ENCODE results near the gene HAT1.

Gene HAT1

DNA sequence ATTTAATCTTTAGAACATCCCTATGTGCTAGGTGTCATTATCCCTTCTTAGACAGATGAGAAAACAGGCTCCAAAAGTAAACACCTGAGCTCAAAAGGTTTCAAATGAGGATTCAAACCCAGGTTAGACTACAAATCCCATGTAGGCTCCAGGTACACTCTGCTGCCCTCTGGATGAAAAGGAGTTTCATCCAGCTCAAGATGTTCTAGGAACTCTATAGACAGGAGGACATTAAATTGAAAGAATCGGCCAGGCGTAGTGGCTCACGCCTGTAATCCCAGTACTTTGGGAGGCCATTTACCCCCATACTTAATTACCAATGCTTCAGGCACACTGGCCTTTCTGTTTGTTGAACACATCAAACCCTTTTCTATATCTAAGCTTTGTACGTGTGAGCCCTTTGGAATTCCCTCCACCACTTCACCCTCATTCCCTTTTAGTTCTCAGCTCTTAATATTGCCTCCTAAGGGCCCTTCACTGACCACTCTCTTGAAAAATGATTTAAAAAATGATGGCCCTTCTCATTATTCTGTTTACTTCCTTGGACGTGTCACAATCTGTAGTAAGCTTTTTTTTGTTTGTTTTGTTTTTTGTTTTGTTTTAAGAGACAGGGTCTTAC, 38.9 kb upstream of the HAT1 start:
- Histone ChIP-seq H3K9ac (ENCODE audit: low read length) (no peak overlapping the region), H3K27me3 (ENCODE audit: low read depth, low read length) (no peaks in the 10 kb centered on the region), H3K4me1 (ENCODE audit: low read length) (no peaks in the 10 kb centered on the region), H4K20me1 (ENCODE audit: insufficient read depth, low read length) (peaks cover 16% of the 10 kb centered on the region; the same call in 1 of the 2 replicates), H3K4me2 (ENCODE audit: low read length) (no peak overlapping the region), H3K36me3 (replicated peaks; ENCODE audit: low read depth, low read length) (peaks cover 8% of the 10 kb centered on the region), H3K9me3 (ENCODE audit: insufficient read depth, low read length) (no peaks in the 10 kb centered on the region), H3K4me3 (ENCODE audit: low read length) (no peak overlapping the region), H3K27ac (ENCODE audit: low read length) (no peak overlapping the region), H2AFZ (ENCODE audit: low read depth, low read length) (no peak overlapping the region), H3K79me2 (ENCODE audit: low read length) (peaks cover 20% of the 10 kb centered on the region)
- TF ChIP-seq EZH2phosphoT487 (IDR thresholded peaks at IDR 0.05; ENCODE audit: low read depth) = no peak
- no peak for TF ChIP-seq CTCF (IDR thresholded peaks at IDR 0.05; ENCODE audit: low read depth, low read length)

DNA sequence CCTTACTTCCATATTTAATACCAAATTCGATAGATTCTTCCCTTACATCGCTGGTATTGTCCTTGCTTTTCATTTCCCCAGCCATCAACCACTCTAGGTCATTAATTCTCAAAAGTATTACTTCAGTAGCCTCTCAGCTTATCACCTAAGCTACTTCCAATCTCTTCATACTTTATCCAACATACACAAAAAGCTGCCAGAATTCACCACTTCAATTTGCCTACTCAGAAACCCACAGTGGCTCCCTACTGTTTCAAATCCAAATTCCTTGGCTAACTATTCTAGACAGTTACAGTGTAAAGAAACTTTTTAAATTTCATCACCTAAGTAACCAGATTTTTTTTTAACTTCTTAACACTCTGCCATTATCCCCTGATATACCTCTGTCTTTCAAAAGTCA, 32.9 kb upstream of the HAT1 start:
- TF ChIP-seq EZH2phosphoT487 (IDR thresholded peaks at IDR 0.05; ENCODE audit: low read depth) (no peak), CTCF (IDR thresholded peaks at IDR 0.05; ENCODE audit: low read depth, low read length) (no peak)
- H3K4me1 ChIP-seq (ENCODE audit: low read length) = peaks cover 7% of the 10 kb centered on the region
- H3K79me2 ChIP-seq (ENCODE audit: low read length) = peaks cover 17% of the 10 kb centered on the region
- no peak overlapping the region for H3K4me3 ChIP-seq (ENCODE audit: low read length)
- H3K27ac ChIP-seq (ENCODE audit: low read length) = no peak overlapping the region
- H3K9me3 ChIP-seq (ENCODE audit: insufficient read depth, low read length) = no peaks in the 10 kb centered on the region
- no peaks in the 10 kb centered on the region for H4K20me1 ChIP-seq (ENCODE audit: insufficient read depth, low read length)
- no peaks in the 10 kb centered on the region for H3K27me3 ChIP-seq (ENCODE audit: low read depth, low read length)
- H3K9ac ChIP-seq (ENCODE audit: low read length) = no peak overlapping the region
- H3K36me3 ChIP-seq (replicated peaks; ENCODE audit: low read depth, low read length) = peaks cover 22% of the 10 kb centered on the region
- no peak overlapping the region for H2AFZ ChIP-seq (ENCODE audit: low read depth, low read length)
- H3K4me2 ChIP-seq (ENCODE audit: low read length) = no peak overlapping the region

DNA sequence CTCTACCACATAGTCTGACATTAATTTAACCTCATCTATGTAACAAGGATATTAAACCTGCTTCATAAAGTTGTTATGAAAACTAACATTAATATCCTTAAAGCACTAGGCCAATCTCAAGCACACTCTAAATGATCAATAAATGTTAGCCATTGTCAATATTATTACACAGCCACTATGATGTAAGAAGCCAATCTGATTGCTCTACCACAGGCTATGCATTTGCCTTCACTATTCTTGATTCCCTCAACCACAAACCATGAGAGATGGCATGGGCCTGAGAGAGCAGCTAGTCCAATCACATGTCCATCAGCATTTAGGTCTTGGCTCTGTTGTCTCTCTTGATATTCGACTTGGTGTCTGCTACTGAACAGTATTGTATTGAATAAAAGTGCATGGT, 32.5 kb upstream of the HAT1 start:
- Histone ChIP-seq H3K27me3 (ENCODE audit: low read depth, low read length) (no peaks in the 10 kb centered on the region), H4K20me1 (ENCODE audit: insufficient read depth, low read length) (no peaks in the 10 kb centered on the region), H3K9me3 (ENCODE audit: insufficient read depth, low read length) (no peaks in the 10 kb centered on the region), H3K9ac (ENCODE audit: low read length) (no peak overlapping the region), H3K36me3 (replicated peaks; ENCODE audit: low read depth, low read length) (peaks cover 22% of the 10 kb centered on the region), H2AFZ (ENCODE audit: low read depth, low read length) (no peak overlapping the region), H3K4me2 (ENCODE audit: low read length) (no peak overlapping the region), H3K79me2 (ENCODE audit: low read length) (peaks cover 17% of the 10 kb centered on the region), H3K4me1 (ENCODE audit: low read length) (peaks cover 11% of the 10 kb centered on the region), H3K4me3 (ENCODE audit: low read length) (no peak overlapping the region), H3K27ac (ENCODE audit: low read length) (no peak overlapping the region)
- TF ChIP-seq EZH2phosphoT487 (IDR thresholded peaks at IDR 0.05; ENCODE audit: low read depth) (no peak), CTCF (IDR thresholded peaks at IDR 0.05; ENCODE audit: low read depth, low read length) (no peak)

GRCh38 chr2:171893196-171893823, 29.0 kb upstream of the HAT1 start:
- peak overlapping the region; percentile 93 for H2AFZ ChIP-seq (ENCODE audit: low read depth, low read length)
- TF ChIP-seq CTCF (IDR thresholded peaks at IDR 0.05; ENCODE audit: low read depth, low read length) = no peak
- no peak for TF ChIP-seq EZH2phosphoT487 (IDR thresholded peaks at IDR 0.05; ENCODE audit: low read depth)
- H3K4me3 ChIP-seq (ENCODE audit: low read length) = peak overlapping the region; percentile 94
- H3K36me3 ChIP-seq (replicated peaks; ENCODE audit: low read depth, low read length) = peaks cover 20% of the 10 kb centered on the region
- peaks cover 13% of the 10 kb centered on the region for H3K4me1 ChIP-seq (ENCODE audit: low read length)
- H3K9ac ChIP-seq (ENCODE audit: low read length) = peak overlapping the region; percentile 85
- H3K4me2 ChIP-seq (ENCODE audit: low read length) = peak overlapping the region; percentile 96
- H3K79me2 ChIP-seq (ENCODE audit: low read length) = peaks cover 17% of the 10 kb centered on the region
- H4K20me1 ChIP-seq (ENCODE audit: insufficient read depth, low read length) = no peaks in the 10 kb centered on the region
- no peaks in the 10 kb centered on the region for H3K27me3 ChIP-seq (ENCODE audit: low read depth, low read length)
- H3K9me3 ChIP-seq (ENCODE audit: insufficient read depth, low read length) = 0 out of 2 replicates have a peak, but pooled peaks cover under 1% of the 10 kb centered on the region
- H3K27ac ChIP-seq (ENCODE audit: low read length) = peak overlapping the region; percentile 50

All from OCI-LY3 (cell line).